Kidney (tissue), 14 donors: ENCODE data around the gene MAP2K6. TPM values are rescaled to one million over a fixed set of nuclear protein-coding genes. Genes with fewer than 3 reads are reported as not detected.
A peak's percentile ranks its signal among the peaks of the same experiment; 100 is the strongest.

ENCODE experiments used
- DNase-seq, 5 donors: peaks; one replicate each; pipeline ENCODE4 v3.0.0-alpha.2; 2013 to 2020
- FAIRE-seq: peaks from 2 replicates; lab custom pipeline; 2012; peaks lifted over from hg19 to GRCh38; lab: Jason Lieb, UNC
- H3K27ac ChIP-seq, 2 donors: one replicate each; pipeline ENCODE4 v1.7.0; 2013; ENCODE audit warnings: low read depth in 2 of 2, low read length in 2 of 2, inconsistent platforms in 1 of 2
- H3K27me3 ChIP-seq: one replicate; pipeline ENCODE4 v1.7.1; 2013; ENCODE audit warnings: low read length, inconsistent platforms; ENCODE audit not compliant: control insufficient read depth, insufficient read depth
- H3K36me3 ChIP-seq, 3 donors: one replicate each; pipeline versions ENCODE4 v1.7.0 to v1.7.1; 2013; ENCODE audit warnings: low read length in 3 of 3, control low read depth in 1 of 3, inconsistent platforms in 1 of 3; ENCODE audit not compliant: insufficient read depth in 3 of 3, control insufficient read depth in 2 of 3
- H3K4me1 ChIP-seq, 3 donors: one replicate each; pipeline versions ENCODE4 v1.7.0 to v1.7.1; 2013; ENCODE audit warnings: low read length in 3 of 3, inconsistent platforms in 1 of 3, low read depth in 1 of 3; ENCODE audit not compliant: control insufficient read depth in 2 of 3, insufficient read depth in 2 of 3
- H3K4me3 ChIP-seq, 3 donors: one replicate each; pipeline versions ENCODE4 v1.7.0 to v1.8.1; 2013; ENCODE audit warnings: low read length in 3 of 3, control low read depth in 1 of 3, inconsistent platforms in 1 of 3
- H3K9ac ChIP-seq, 3 donors: one replicate each; pipeline versions ENCODE4 v1.7.0 to v1.7.1; 2013; ENCODE audit warnings: low read length in 3 of 3, control low read depth in 1 of 3, inconsistent platforms in 1 of 3
- H3K9me3 ChIP-seq, 3 donors: one replicate each; pipeline versions ENCODE4 v1.7.0 to v1.7.1; 2013; ENCODE audit warnings: low read length in 3 of 3, control low read depth in 1 of 3, inconsistent platforms in 1 of 3; ENCODE audit not compliant: control insufficient read depth in 2 of 3, insufficient read depth in 1 of 3
- intact Hi-C: fragments of 100-400 bp; cut with DNase I; formaldehyde crosslinking; loops from one replicate; pipeline ENCODE4 v1.11.1; 2022
- polyA plus RNA-seq: library from polyadenylated mRNA; stranded (reverse); fragments of 350-450 nt; fragmentation: Illumina TruSeq; extraction: RNeasy Lipid Tissue Mini Kit (QIAGEN cat#74804); gene quantifications from one replicate; pipeline ENCODE4 v1.2.3, GENCODE V29; 2014; ENCODE audit warnings: low read depth, low replicate concordance; ENCODE audit not compliant: insufficient read depth
- total RNA-seq: library from RNA; stranded (reverse); fragmentation: NEBNext Ultra II Directional; extraction: Animal tissue kit (Norgen Biotek cat#: 25700); gene quantifications from one replicate; pipeline ENCODE4 v1.2.1, GENCODE V29; 2021
- TF ChIP-seq, protein P1 (sequence below): IDR thresholded peaks from 3 replicates; pipeline ENCODE4 v1.5.1; 2012; ENCODE audit warnings: mild to moderate bottlenecking, moderate library complexity, borderline replicate concordance; ENCODE audit not compliant: insufficient read depth; ENCODE audit errors: extremely low read depth
- donor health status: control.
- donor health status: control.
- donor health status: control.
- donor health status: control.
- donor health status: control.
- donor health status: DM: yes; HTN: yes; CAD: no.
- donor health status: Normal renal cell carcinoma (clear cell type).

The MAP2K6 gene
- total and polyA plus RNA-seq, 2 donors from 2014 or later: 8.6 to 10.2 TPM

DNA sequence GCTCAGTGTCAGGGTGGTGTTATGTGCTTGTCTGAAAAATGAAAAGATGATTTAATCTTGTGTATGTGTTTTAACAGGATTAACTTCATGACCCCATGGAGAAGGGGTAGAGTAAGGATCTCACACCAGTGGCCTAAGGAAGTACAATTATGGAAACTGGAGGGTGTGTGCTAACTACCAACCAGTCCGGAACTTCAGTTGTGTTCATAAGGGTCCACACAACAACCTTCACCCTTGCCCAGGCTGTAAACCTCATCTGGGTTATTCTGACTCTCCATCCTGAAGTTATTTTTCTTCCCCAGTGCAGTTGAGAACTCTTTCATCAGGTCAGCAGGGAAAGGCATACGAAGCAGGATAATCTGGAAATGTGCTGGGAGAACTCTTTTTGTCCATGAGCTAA lies 158.9 kb downstream of the MAP2K6 start:
- H3K4me3 ChIP-seq: no peak overlapping the region
- intact Hi-C loops: no loop called here
- H3K27me3 ChIP-seq: no peaks in the 10 kb centered on the region
- H3K27ac ChIP-seq: no peak overlapping the region
- H3K9me3 ChIP-seq: no peaks in the 10 kb centered on the region
- peaks cover 0 to 15% (median 0%) of the 10 kb centered on the region in 3 donors for H3K4me1 ChIP-seq
- no peaks in the 10 kb centered on the region for H3K36me3 ChIP-seq
- DNase-seq (no peak), FAIRE-seq (no peak)
- H3K9ac ChIP-seq: no peak overlapping the region
- TF ChIP-seq, protein P1, sequence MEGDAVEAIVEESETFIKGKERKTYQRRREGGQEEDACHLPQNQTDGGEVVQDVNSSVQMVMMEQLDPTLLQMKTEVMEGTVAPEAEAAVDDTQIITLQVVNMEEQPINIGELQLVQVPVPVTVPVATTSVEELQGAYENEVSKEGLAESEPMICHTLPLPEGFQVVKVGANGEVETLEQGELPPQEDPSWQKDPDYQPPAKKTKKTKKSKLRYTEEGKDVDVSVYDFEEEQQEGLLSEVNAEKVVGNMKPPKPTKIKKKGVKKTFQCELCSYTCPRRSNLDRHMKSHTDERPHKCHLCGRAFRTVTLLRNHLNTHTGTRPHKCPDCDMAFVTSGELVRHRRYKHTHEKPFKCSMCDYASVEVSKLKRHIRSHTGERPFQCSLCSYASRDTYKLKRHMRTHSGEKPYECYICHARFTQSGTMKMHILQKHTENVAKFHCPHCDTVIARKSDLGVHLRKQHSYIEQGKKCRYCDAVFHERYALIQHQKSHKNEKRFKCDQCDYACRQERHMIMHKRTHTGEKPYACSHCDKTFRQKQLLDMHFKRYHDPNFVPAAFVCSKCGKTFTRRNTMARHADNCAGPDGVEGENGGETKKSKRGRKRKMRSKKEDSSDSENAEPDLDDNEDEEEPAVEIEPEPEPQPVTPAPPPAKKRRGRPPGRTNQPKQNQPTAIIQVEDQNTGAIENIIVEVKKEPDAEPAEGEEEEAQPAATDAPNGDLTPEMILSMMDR: no peak

DNA sequence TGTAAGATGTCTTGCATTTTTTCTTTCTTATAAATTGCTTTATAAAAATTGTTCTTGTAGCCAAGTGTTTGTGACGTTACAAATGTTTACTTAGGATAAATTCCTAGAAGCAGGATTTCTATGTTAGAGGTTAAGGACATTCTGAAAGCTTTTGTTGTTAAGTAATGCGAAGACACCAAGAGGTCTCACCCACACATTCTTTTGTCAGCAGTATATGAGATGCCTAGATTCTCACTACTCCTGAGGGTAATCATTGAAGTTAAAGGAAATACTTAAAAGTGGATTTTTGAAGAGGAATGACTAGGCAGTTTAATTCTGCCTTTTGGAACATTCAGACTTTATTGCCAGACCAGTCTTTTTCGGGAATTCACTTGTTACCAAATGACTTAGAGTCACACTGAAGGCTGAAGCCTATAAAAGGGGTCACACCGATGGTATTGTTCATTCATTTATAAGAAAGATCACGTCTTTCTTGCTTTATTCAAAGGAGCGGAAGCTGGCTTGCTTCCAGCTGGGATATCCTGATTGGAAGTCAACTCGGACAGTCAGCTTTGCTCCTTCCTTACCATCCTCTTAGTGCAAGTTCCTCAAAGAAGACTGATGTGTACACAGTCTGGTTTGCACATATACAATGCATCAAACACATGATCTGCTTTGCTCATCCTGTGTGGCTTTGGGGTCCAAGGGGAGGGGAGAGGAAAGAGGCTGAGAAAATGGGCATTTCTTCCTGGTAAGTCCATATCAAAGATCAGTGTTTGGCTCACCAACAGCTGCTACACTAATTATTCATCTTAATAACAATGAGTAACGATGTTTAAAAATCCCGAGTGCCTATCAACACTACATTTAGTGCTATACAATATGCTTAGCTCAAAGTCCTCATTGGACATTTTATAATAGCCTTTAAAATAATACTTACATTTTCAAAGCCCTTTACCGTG lies 160.0 kb downstream of the MAP2K6 start:
- TF ChIP-seq, protein P1: no peak
- Histone ChIP-seq H3K27ac (peak overlapping the region in 1 of 2 donors; percentile 36), H3K4me3 (no peak overlapping the region), H3K27me3 (no peaks in the 10 kb centered on the region), H3K9ac (no peak overlapping the region), H3K4me1 (peaks cover 0 to 15% (median 0%) of the 10 kb centered on the region in 3 donors), H3K9me3 (no peaks in the 10 kb centered on the region), H3K36me3 (no peaks in the 10 kb centered on the region)
- intact Hi-C loops: no loop called here
- DNase-seq (peak in 1 of 5 donors; percentile 21), FAIRE-seq (peak; percentile 11)

DNA sequence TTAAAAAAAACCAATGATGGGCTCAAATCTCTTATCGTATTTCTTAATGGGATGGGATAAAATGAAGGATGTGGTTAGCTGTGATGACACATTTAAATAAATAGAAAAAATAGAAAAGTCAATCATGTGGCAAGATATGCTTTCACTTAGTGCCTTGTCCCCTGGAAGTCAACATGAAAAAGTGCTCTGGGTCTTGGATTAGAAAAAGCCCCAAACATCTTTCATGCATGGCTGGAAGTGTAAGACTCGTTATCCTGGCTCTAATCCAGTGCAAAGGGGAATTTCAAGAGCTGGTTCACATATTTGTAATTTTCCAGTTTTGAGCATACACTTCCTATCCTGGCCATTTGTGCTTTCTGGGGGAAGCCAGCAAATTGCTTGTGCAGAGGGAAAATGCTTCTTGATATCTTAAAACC lies 160.9 kb downstream of the MAP2K6 start:
- TF ChIP-seq, protein P1: no peak
- FAIRE-seq: peak; percentile 62
- Histone ChIP-seq H3K9me3 (no peaks in the 10 kb centered on the region), H3K9ac (no peak overlapping the region), H3K4me3 (no peak overlapping the region), H3K4me1 (peaks cover 0 to 15% (median 0%) of the 10 kb centered on the region in 3 donors), H3K27me3 (no peaks in the 10 kb centered on the region), H3K27ac (no peak overlapping the region), H3K36me3 (no peaks in the 10 kb centered on the region)
- DNase-seq: peak in 2 of 5 donors; percentile 43 to 67
- intact Hi-C loops: no loop called here
